Skin epidermis (tissue), 12 donors: ENCODE data around the gene TMEM248.
A peak's percentile ranks its signal among the peaks of the same experiment; 100 is the strongest.
"Not testable (repeated sequence)": the region's sequence is repeated elsewhere in the genome, so short reads cannot be mapped to it uniquely, and the experiment has no call there.

Experiments
- H3K27ac ChIP-seq, 21 experiments: fragments of 200-600 bp; sonication (generic) in 11 of 21; one replicate each; pipeline ENCODE4 v1.5.0; 2020; ENCODE audit warnings: mild to moderate bottlenecking in 3 of 21, inconsistent platforms in 2 of 21, moderate library complexity in 2 of 21
- H3K4me3 ChIP-seq, 7 experiments: fragments of 200-600 bp; sonication (generic) in 2 of 7; one replicate each; pipeline ENCODE4 v1.5.0; 2020; ENCODE audit warnings: inconsistent platforms in 2 of 7, mild to moderate bottlenecking in 2 of 7, moderate library complexity in 1 of 7

Gene TMEM248

GRCh38 chr7:66907731-66908130 is 13.3 kb upstream of the TMEM248 start:
- H3K27ac ChIP-seq, result no peak overlapping the region

GRCh38 chr7:66908598-66908997 is 12.4 kb upstream of the TMEM248 start:
- not testable (repeated sequence) for H3K27ac ChIP-seq, H3K4me3 ChIP-seq

More at GRCh38 chr7:66907731-66908130, 13.3 kb upstream of the TMEM248 start:
- H3K4me3 ChIP-seq, result no peak overlapping the region

GRCh38 chr7:66910789-66911188 is 10.2 kb upstream of the TMEM248 start:
- H3K27ac ChIP-seq, result no peak overlapping the region
- H3K4me3 ChIP-seq, result no peak overlapping the region

DNA sequence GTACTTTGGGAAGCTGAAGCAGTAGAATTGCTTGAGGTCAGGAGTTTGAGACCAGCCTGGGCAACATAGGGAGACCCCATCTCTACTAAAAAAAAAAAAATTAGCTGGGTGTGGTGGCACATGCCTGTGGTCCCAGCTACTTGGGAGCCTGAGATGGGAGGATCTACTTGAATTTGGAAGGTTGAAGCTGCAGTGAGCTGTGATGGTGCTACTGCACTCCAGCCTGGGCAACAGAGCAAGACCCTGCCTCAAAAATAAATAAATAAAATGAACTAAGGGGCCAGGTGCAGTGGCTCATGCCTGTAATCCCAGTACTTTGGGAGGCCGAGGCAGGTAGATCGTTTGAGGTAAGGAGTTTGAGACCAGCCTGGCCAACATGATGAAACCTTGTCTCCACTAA is 9.8 kb upstream of the TMEM248 start:
- H3K27ac ChIP-seq, H3K4me3 ChIP-seq: not testable (repeated sequence)

GRCh38 chr7:66912195-66912594 is 8.8 kb upstream of the TMEM248 start:
- H3K4me3 ChIP-seq, result no peak overlapping the region
- no peak overlapping the region for H3K27ac ChIP-seq

GRCh38 chr7:66913118-66914037 is 7.6 kb upstream of the TMEM248 start:
- no peak overlapping the region for H3K4me3 ChIP-seq
- H3K27ac ChIP-seq, result no peak overlapping the region

DNA sequence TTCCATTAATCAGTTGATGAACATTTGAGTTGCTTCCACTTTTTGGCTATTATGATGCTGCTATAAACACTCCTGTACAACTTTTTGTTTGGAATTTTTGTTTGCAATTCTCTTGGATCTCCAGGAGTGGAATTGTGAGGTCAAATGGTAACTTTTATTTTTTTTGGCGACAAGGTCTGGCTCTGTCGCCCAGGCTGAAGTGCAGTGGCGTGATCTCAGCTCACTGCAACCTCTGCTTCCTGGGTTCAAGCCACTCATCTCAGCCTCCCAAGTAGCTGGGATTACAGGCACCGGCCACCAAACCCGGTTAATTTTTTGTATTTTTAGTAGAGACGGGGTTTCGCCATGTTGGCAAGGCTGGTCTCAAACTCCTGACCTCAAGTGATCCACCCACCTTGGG is 3.1 kb upstream of the TMEM248 start:
- H3K27ac ChIP-seq, H3K4me3 ChIP-seq: not testable (repeated sequence)

DNA sequence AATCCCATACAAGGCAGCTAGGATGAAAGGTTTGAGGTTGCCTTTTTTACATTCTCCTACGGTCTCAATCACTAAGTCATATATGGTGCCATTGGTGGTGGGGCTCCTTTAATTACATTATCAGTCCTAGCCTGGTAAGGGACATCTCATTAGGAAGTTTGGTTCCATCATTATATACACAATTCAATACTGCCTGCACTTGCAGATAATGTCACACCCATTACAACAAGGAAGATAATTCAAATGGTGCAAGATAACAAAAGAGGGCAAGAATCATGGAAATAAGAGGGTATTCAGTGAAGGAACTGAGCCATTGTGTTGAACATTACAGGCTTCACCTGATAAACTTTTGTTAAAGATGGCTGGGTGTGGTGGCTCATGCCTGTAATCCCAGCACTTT is 1.7 kb upstream of the TMEM248 start:
- no peak overlapping the region for H3K27ac ChIP-seq
- H3K4me3 ChIP-seq, result no peak overlapping the region

DNA sequence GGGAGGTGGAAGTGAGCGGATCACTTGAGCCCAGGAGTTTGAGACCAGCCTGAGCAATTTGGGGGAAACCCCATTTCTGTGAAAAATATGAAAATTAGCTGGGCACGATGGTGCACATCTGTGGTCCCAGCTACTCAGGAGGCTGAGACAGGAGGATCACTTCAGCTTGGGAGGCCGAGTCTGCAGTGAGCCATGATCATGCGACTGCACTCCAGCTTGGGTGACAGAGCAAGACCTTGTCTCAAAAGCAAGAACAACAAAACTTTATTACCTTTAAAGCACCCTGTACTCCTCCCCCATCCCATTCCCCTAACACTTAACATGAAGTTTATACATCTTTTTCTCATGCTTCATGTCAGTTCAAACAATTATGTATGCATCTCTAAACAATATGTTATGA is 1.3 kb upstream of the TMEM248 start:
- no peak overlapping the region for H3K27ac ChIP-seq
- no peak overlapping the region for H3K4me3 ChIP-seq

- peak overlapping the region; percentile 78 to 99 (median 91) for H3K4me3 ChIP-seq
- H3K27ac ChIP-seq, result peak overlapping the region in 13 of 21 experiments; percentile 83 to 96 (median 92)
Observed at GRCh38 chr7:66920256-66920655, 769 bp upstream of the TMEM248 start.

- peak overlapping the region; percentile 78 to 99 (median 91) for H3K4me3 ChIP-seq
- H3K27ac ChIP-seq, result peak overlapping the region; percentile 79 to 96 (median 92)
Observed at GRCh38 chr7:66921396-66921917, 432 bp downstream of the TMEM248 start.

DNA sequence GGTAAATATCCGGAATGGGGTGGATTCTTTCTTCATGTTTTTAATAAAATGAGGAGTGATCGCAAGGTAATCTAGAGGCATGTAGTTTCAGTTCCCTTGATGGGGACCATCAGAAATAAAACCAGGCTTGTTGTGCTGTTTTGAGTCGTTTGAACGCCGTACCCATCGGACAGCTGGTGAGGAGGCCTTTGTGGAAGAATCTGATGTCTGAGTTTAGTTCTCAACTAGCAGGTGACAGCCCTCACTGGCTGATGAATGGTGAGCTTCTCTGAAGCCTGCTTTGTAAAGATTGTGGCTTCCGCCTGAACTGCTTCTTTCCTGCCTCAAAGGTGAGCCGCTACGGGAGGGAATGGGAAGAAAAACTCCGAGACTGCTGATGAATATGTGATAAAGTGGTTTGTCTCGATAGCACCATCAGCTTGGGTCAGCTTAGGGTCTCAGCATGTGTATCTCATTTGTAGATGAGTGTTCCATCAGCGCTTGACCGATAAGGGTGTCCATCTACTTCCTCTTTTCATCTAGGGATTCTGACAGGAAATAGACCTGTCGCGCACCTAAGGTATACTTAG is 977 bp downstream of the TMEM248 start:
- H3K27ac ChIP-seq, result peak overlapping the region in 20 of 21 experiments; percentile 83 to 96 (median 92)
- H3K4me3 ChIP-seq, result peak overlapping the region; percentile 78 to 99 (median 91)

DNA sequence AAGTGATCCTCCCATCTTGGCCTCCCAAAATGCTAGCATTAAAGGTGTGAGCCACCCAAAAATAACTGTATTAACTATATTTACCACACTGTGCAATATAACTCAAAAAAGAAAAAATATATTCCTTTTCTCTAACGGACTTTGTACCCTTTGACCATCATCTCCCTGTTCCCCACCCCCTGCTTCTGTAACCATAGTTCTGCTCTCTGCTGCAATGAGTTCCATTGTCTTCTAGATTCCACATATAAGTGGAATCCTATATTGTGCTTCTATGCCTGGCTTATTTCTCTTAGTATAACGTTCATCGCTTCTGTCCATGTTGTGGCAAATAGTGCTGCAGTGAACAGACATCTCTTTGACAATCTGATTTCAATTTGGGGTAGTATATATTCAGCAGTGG is 4.2 kb downstream of the TMEM248 start:
- H3K27ac ChIP-seq, result no peak overlapping the region
- no peak overlapping the region for H3K4me3 ChIP-seq

DNA sequence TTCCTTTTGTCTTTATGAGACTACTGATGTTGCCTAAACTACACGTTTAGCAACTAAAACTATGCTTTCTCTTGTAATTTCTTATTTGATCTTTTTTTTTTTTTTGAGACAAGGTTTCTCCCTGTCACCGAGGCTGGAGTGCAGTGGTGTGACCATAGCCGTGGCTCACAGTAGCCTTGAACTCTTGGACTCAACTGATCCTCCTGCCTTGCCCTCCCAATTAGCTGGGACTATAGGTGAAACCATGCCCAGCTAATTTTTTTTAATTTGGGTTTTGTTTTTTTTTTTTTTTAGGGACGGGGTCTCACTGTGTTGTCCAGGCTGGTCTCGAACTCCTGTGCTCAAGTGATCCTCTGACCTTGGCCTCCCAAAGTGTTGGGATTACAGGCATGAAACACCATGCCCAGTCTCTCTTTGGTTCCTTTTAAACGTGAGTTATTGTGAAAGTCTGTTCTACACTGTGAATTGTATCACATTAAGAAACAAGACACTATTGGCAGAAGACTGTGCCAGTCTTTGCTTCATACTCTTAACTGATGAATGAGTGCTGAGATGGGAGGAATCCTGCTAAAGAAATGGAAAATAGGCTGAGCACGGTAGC is 6.4 kb downstream of the TMEM248 start:
- H3K4me3 ChIP-seq, result no peak overlapping the region

GRCh38 chr7:66928388-66928787 is 7.4 kb downstream of the TMEM248 start:
- H3K27ac ChIP-seq, result no peak overlapping the region
- no peak overlapping the region for H3K4me3 ChIP-seq

More for the DNA sequence above, 6.4 kb downstream of the TMEM248 start:
- no peak overlapping the region for H3K27ac ChIP-seq

DNA sequence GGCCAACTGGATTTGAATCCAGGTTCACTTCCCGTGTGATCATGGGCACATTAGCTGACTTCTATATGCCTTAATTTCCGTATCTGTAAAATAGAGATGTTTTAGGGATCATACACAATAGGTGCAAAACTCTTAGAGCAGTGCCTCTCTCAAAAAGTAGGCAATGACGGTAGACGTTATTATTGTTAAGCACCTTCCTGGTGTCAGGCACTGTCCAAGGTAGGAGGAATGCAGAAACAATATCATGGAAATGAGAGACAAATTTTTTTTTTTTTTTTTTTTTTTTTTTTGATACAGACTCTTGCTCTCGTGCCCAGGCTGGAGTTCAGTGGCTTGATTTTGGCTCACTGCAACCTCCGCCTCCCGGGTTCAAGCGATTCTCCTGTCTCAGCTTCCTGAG is 8.1 kb downstream of the TMEM248 start:
- Histone ChIP-seq H3K27ac (no peak overlapping the region), H3K4me3 (no peak overlapping the region)

DNA sequence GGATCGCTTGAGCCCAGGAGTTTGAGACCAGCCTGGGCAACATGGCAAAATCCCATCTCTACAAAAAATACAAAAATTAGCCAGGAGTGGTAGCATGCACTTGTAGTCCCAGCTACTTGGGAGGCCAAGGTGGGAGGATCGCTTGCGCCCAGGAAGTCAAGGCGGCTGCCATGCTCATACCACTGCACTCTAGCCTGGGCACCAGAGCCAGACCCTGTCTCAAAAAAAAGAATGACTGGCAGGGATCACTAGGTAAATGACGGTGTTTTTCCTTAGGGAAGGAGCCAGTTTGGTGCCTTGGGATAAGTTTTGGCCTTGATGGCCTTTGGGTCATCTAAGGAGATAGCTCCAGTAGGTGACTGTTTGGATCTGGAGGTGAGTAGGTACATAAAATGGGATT is 8.9 kb downstream of the TMEM248 start:
- H3K4me3 ChIP-seq, result no peak overlapping the region
- no peak overlapping the region for H3K27ac ChIP-seq

DNA sequence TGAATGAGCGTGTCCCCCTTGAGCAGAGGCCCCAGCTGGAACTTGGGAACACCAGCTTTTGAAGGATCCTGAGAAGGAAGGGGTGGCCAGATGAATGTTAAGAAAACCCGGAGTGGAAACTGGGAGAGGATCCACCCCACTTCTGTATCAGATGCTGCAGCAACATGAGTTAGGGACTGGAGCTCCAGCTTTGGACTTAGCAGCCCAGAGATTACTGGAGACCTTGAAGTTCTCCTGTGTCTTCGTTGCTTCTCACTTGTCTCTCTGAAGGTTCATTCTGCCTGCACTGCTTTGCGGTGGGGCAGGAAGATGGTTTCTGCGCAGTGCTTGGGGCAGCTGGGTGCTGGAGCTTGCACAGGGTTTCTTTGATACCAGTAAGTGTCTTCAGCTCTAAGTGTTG is 9.3 kb downstream of the TMEM248 start:
- no peak overlapping the region for H3K4me3 ChIP-seq
- H3K27ac ChIP-seq, result peak overlapping the region in 1 of 21 experiments; percentile 17

GRCh38 chr7:66933469-66933868 is 12.4 kb downstream of the TMEM248 start:
- Histone ChIP-seq H3K4me3 (no peak overlapping the region), H3K27ac (no peak overlapping the region)

GRCh38 chr7:66937940-66938339 is 16.9 kb downstream of the TMEM248 start:
- Histone ChIP-seq H3K4me3 (no peak overlapping the region), H3K27ac (no peak overlapping the region)

GRCh38 chr7:66939325-66939724 is 18.3 kb downstream of the TMEM248 start:
- Histone ChIP-seq H3K4me3 (no peak overlapping the region), H3K27ac (no peak overlapping the region)
